Measurements from ENCODE around the gene OR6B3. TPM values are rescaled to one million over a fixed set of nuclear protein-coding genes. Genes with fewer than 3 reads are reported as not detected.
"Not testable (repeated sequence)": the region's sequence is repeated elsewhere in the genome, so short reads cannot be mapped to it uniquely, and the experiment has no call there.

OR6B3 gene
- total RNA-seq, 2 donors from 2014 or later, result not detected

- intact Hi-C loops (cut with DNase I), result no loop called here
- no peak for DNase-seq (ENCODE audit: low spot score)
Measured at GRCh38 chr2:240050278-240050677, 3.0 kb downstream of the OR6B3 start.

- intact Hi-C loops (cut with DNase I), result no loop called here
Measured at GRCh38 chr2:240048237-240048636, 5.1 kb downstream of the OR6B3 start.

GRCh38 chr2:240045098-240045497, 8.2 kb downstream of the OR6B3 start:
- intact Hi-C loops (cut with DNase I), result no loop called here
- DNase-seq (ENCODE audit: low spot score), result no peak

More at GRCh38 chr2:240048237-240048636, 5.1 kb downstream of the OR6B3 start:
- no peak for DNase-seq (ENCODE audit: low spot score)

- intact Hi-C loops (cut with DNase I); DNase-seq (ENCODE audit: low spot score): not testable (repeated sequence)
Measured at GRCh38 chr2:240044096-240044495, 9.2 kb downstream of the OR6B3 start.

- intact Hi-C loops (cut with DNase I), result no loop called here
- DNase-seq (ENCODE audit: low spot score), result no peak
Measured at GRCh38 chr2:240043279-240043989, 9.9 kb downstream of the OR6B3 start.

GRCh38 chr2:240042740-240043139, 10.6 kb downstream of the OR6B3 start:
- DNase-seq (ENCODE audit: low spot score), result no peak
- intact Hi-C loops (cut with DNase I), result no loop called here

GRCh38 chr2:240041363-240041762, 12.0 kb downstream of the OR6B3 start:
- intact Hi-C loops (cut with DNase I), result no loop called here
- no peak for DNase-seq (ENCODE audit: low spot score)

GRCh38 chr2:240037358-240037757, 16.0 kb downstream of the OR6B3 start:
- intact Hi-C loops (cut with DNase I), result no loop called here
- DNase-seq (ENCODE audit: low spot score), result no peak

GRCh38 chr2:240033330-240033678, 20.0 kb downstream of the OR6B3 start:
- intact Hi-C loops (cut with DNase I), result no loop called here
- no peak for DNase-seq (ENCODE audit: low spot score)

GRCh38 chr2:240032406-240033329, 20.7 kb downstream of the OR6B3 start:
- intact Hi-C loops (cut with DNase I), result no loop called here
- no peak for DNase-seq (ENCODE audit: low spot score)

GRCh38 chr2:240030379-240031094, 22.8 kb downstream of the OR6B3 start, which contains the start of gene OR6B2:
Gene OR6B2, minus strand, starts transcription at chr2:240030429. Its CDS starts 0 bp downstream, at chr2:240030429.
- intact Hi-C loops (cut with DNase I), result no loop called here
- no peak for DNase-seq (ENCODE audit: low spot score)

- intact Hi-C loops (cut with DNase I), result no loop called here
- no peak for DNase-seq (ENCODE audit: low spot score)
Measured at GRCh38 chr2:240024766-240025165, 28.6 kb downstream of the OR6B3 start.

- DNase-seq (ENCODE audit: low spot score), result no peak
- intact Hi-C loops (cut with DNase I), result no loop called here
Measured at GRCh38 chr2:240023792-240024191, 29.5 kb downstream of the OR6B3 start.

GRCh38 chr2:240021488-240022104, 31.7 kb downstream of the OR6B3 start:
- intact Hi-C loops (cut with DNase I), result no loop called here
- no peak for DNase-seq (ENCODE audit: low spot score)

GRCh38 chr2:240018071-240018750, 35.1 kb downstream of the OR6B3 start:
- intact Hi-C loops (cut with DNase I), result no loop called here
- DNase-seq (ENCODE audit: low spot score), result peak; percentile 16

- DNase-seq (ENCODE audit: low spot score), result no peak
- intact Hi-C loops (cut with DNase I), result no loop called here
Measured at GRCh38 chr2:240014327-240014726, 39.0 kb downstream of the OR6B3 start.

GRCh38 chr2:240013343-240013742, 40.0 kb downstream of the OR6B3 start:
- intact Hi-C loops (cut with DNase I), result no loop called here
- no peak for DNase-seq (ENCODE audit: low spot score)

- intact Hi-C loops (cut with DNase I), result no loop called here
Measured at GRCh38 chr2:240002983-240003382, 50.3 kb downstream of the OR6B3 start.

GRCh38 chr2:240000671-240001070, 52.6 kb downstream of the OR6B3 start:
- DNase-seq (ENCODE audit: low spot score), result no peak
- intact Hi-C loops (cut with DNase I), result no loop called here

More at GRCh38 chr2:240002983-240003382, 50.3 kb downstream of the OR6B3 start:
- no peak for DNase-seq (ENCODE audit: low spot score)

Measured in posterior vena cava (tissue), 2 donors.